OCI-LY1 (cell line): Measurements from ENCODE around the gene SYT1.

Experiments
- H2AFZ ChIP-seq: fragments of 200-600 bp; sonication (generic), shearing (Covaris generic); 2 replicates; pipeline ENCODE4 v1.6.0; 2014; ENCODE audit warnings: antibody characterized with exemption, mild to moderate bottlenecking, low read length
- H3F3A ChIP-seq: fragments of 200-600 bp; sonication (generic), shearing (Covaris generic); 2 replicates; pipeline ENCODE4 v1.6.0; 2014; ENCODE audit warnings: mild to moderate bottlenecking, antibody characterized with exemption, low read length, moderate library complexity; ENCODE audit not compliant: insufficient read depth
- H3K27ac ChIP-seq: fragments of 200-600 bp; sonication (generic); 2 replicates; pipeline ENCODE4 v1.5.1; 2014; ENCODE audit warnings: low read length, mixed run types, mild to moderate bottlenecking, low read depth; ENCODE audit not compliant: poor library complexity, severe bottlenecking
- H3K27me3 ChIP-seq: fragments of 200-600 bp; sonication (generic); 2 replicates; pipeline ENCODE4 v1.6.0; 2014; ENCODE audit warnings: antibody characterized with exemption, mild to moderate bottlenecking, low read length, moderate library complexity; ENCODE audit not compliant: insufficient read depth
- H3K36me3 ChIP-seq: fragments of 200-600 bp; sonication (generic); 2 replicates; pipeline ENCODE4 v1.6.1; 2014; ENCODE audit warnings: mild to moderate bottlenecking, antibody characterized with exemption, low read length, moderate library complexity, mixed read lengths; ENCODE audit not compliant: insufficient read depth
- H3K4me1 ChIP-seq: fragments of 200-600 bp; sonication (generic); 2 replicates; pipeline ENCODE4 v1.5.1; 2014; ENCODE audit warnings: mild to moderate bottlenecking, low read length, moderate library complexity; ENCODE audit not compliant: insufficient read depth, severe bottlenecking
- H3K4me2 ChIP-seq: fragments of 200-600 bp; sonication (generic), shearing (Covaris generic); 2 replicates; pipeline ENCODE4 v1.6.1; 2014; ENCODE audit warnings: low read length
- H3K4me3 ChIP-seq: fragments of 200-600 bp; sonication (generic); 2 replicates; pipeline ENCODE4 v1.5.1; 2014; ENCODE audit warnings: low read length, low read depth, mild to moderate bottlenecking, mixed read lengths; ENCODE audit not compliant: poor library complexity, severe bottlenecking
- H3K79me2 ChIP-seq: fragments of 200-600 bp; shearing (Covaris generic); 2 replicates; pipeline ENCODE4 v1.6.1; 2016; ENCODE audit warnings: mixed run types, low read length, mixed read lengths; ENCODE audit not compliant: insufficient read depth
- H3K9ac ChIP-seq: fragments of 200-600 bp; sonication (generic), shearing (Covaris generic); 2 replicates; pipeline ENCODE4 v1.6.1; 2014; ENCODE audit warnings: mild to moderate bottlenecking, low read length, mixed read lengths
- H3K9me2 ChIP-seq: fragments of 200-600 bp; sonication (generic), shearing (Covaris generic); 2 replicates; pipeline ENCODE4 v1.6.1; 2014; ENCODE audit warnings: low read depth, mild to moderate bottlenecking, low read length, mixed read lengths
- H3K9me3 ChIP-seq: fragments of 200-600 bp; shearing (Covaris generic); 2 replicates; pipeline ENCODE4 v1.6.1; 2014; ENCODE audit warnings: low read length, mixed read lengths
- H4K20me1 ChIP-seq: fragments of 200-600 bp; sonication (generic), shearing (Covaris generic); 2 replicates; pipeline ENCODE4 v1.6.0; 2016; ENCODE audit warnings: mild to moderate bottlenecking, low read length; ENCODE audit not compliant: insufficient read depth
- EZH2 ChIP-seq: fragments of 200-600 bp; sonication (generic), shearing (Covaris generic); IDR thresholded peaks from 2 replicates; pipeline ENCODE4 v1.8.0; 2017; ENCODE audit warnings: borderline replicate concordance, mixed run types, mild to moderate bottlenecking, antibody characterized with exemption, low read length, moderate library complexity, mixed read lengths
- TF ChIP-seq, protein P1 (sequence below): fragments of 200-600 bp; sonication (generic), shearing (Covaris generic); IDR thresholded peaks from 2 replicates; pipeline ENCODE4 v1.5.1; 2017; ENCODE audit warnings: mild to moderate bottlenecking, antibody characterized with exemption, low read length, moderate library complexity, mixed read lengths

Gene SYT1

DNA sequence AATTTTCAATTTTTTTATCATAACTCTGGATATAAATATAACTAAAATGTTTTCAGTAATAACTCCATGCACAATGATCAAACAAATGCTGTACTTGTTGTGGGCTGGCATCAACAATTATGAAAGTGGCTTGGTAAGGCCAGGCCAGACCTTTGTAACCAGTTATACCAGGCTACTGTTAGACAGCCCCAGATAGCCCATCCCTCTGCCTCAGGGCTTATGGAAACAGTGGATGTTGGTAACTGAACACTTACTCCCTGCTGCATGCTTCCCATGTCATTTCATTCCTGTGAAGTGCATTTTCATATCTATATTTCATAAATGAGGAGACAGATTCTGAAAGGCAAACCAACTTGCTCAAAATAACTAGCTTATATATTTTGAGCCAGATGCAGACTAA, 195.0 kb downstream of the SYT1 start:
- no peaks in the 10 kb centered on the region for H3K4me1 ChIP-seq
- no peak overlapping the region for H3K4me2 ChIP-seq
- H2AFZ ChIP-seq = no peak overlapping the region
- H3K9ac ChIP-seq = no peak overlapping the region
- H3K9me3 ChIP-seq = no peaks in the 10 kb centered on the region
- no peak overlapping the region for H3K27ac ChIP-seq
- H3F3A ChIP-seq = no peaks in the 10 kb centered on the region
- H3K27me3 ChIP-seq = no peaks in the 10 kb centered on the region
- TF ChIP-seq, protein P1, sequence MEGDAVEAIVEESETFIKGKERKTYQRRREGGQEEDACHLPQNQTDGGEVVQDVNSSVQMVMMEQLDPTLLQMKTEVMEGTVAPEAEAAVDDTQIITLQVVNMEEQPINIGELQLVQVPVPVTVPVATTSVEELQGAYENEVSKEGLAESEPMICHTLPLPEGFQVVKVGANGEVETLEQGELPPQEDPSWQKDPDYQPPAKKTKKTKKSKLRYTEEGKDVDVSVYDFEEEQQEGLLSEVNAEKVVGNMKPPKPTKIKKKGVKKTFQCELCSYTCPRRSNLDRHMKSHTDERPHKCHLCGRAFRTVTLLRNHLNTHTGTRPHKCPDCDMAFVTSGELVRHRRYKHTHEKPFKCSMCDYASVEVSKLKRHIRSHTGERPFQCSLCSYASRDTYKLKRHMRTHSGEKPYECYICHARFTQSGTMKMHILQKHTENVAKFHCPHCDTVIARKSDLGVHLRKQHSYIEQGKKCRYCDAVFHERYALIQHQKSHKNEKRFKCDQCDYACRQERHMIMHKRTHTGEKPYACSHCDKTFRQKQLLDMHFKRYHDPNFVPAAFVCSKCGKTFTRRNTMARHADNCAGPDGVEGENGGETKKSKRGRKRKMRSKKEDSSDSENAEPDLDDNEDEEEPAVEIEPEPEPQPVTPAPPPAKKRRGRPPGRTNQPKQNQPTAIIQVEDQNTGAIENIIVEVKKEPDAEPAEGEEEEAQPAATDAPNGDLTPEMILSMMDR = no peak
- TF ChIP-seq EZH2 = no peak
- H3K79me2 ChIP-seq = no peaks in the 10 kb centered on the region
- no peaks in the 10 kb centered on the region for H4K20me1 ChIP-seq
- H3K9me2 ChIP-seq = no peaks in the 10 kb centered on the region
- no peaks in the 10 kb centered on the region for H3K36me3 ChIP-seq
- H3K4me3 ChIP-seq = no peak overlapping the region

DNA sequence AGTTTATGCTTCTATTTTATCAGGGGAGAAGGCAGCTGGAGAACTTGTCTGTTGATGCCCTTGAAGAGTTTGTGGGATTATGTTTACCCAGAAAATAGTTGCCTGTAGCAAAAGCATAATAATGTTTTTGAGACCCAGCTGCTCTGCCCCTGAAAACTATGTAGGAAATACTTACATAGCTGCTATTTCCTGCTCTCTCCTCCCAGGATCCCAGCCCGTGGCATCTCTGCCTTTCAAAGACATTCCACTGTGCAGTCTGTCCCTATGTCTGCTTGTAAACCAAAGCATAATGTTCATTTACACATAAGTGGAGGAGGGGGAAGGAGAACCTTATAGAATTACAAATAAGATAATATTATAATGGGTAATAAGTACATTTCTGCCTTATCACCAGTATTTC, 198.7 kb downstream of the SYT1 start:
- Histone ChIP-seq H2AFZ (no peak overlapping the region), H3K4me3 (no peak overlapping the region), H3K9ac (no peak overlapping the region), H3K9me3 (no peaks in the 10 kb centered on the region), H3K79me2 (no peaks in the 10 kb centered on the region), H3F3A (no peaks in the 10 kb centered on the region), H3K27me3 (no peaks in the 10 kb centered on the region), H3K4me2 (no peak overlapping the region), H3K9me2 (no peaks in the 10 kb centered on the region), H3K27ac (no peak overlapping the region), H3K4me1 (no peaks in the 10 kb centered on the region), H4K20me1 (no peaks in the 10 kb centered on the region), H3K36me3 (no peaks in the 10 kb centered on the region)
- TF ChIP-seq EZH2 = no peak
- TF ChIP-seq, protein P1 = no peak

DNA sequence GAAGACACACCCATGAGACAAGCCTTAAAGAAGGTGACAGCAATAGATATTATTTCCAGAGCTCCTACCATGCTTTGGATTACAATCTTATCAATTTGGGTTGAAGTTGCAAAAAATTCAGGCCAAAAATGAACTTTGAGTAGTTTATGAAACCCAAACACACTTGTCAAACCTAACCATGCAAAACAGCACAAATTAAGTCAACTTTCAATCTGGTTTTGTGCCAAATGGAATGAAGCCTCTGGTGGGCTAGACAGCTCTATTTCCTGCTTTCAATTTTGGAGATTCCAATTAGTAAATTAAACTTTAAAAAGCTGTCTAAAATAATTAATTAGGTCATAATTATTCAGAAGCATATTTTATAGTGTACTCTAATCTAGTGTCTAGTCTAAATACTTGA, 203.4 kb downstream of the SYT1 start:
- Histone ChIP-seq H3K36me3 (no peaks in the 10 kb centered on the region), H3K9me2 (no peaks in the 10 kb centered on the region), H3K27me3 (no peaks in the 10 kb centered on the region), H3K9ac (no peak overlapping the region), H2AFZ (no peak overlapping the region), H3K27ac (no peak overlapping the region), H4K20me1 (no peaks in the 10 kb centered on the region), H3F3A (no peaks in the 10 kb centered on the region), H3K79me2 (no peaks in the 10 kb centered on the region), H3K9me3 (no peaks in the 10 kb centered on the region), H3K4me1 (no peaks in the 10 kb centered on the region), H3K4me3 (no peak overlapping the region), H3K4me2 (no peak overlapping the region)
- no peak for TF ChIP-seq EZH2
- TF ChIP-seq, protein P1 = no peak
